HEK293 (cell line): Measurements from ENCODE around the gene PHKA2.
A peak's percentile ranks its signal among the peaks of the same experiment; 100 is the strongest.

Experiments used
- CTCF ChIA-PET: fragments of 350-600 bp; formaldehyde crosslinking; extraction: SDS; loops from one replicate; lab custom pipeline; 2021; ENCODE audit warnings: antibody characterized with exemption; lab: Yijun Ruan, JAX
- POLR2A ChIA-PET: fragments of 300-600 bp; formaldehyde crosslinking; extraction: SDS; loops from one replicate; lab custom pipeline; 2020; ENCODE audit warnings: antibody characterized with exemption, inconsistent platforms; lab: Yijun Ruan, JAX
- H3K27ac ChIP-seq: fragments of 200-500 bp; sonication (Bioruptor generic); 2 replicates; pipeline ENCODE4 v1.5.1; 2014; ENCODE audit warnings: low read depth, low read length, control low read depth, inconsistent platforms; ENCODE audit errors: extremely low read depth
- H3K36me3 ChIP-seq, 2 experiments: fragments of 200-500 bp in 1 of 2; sonication (Bioruptor generic) in 1 of 2; 1 replicate in 1 of 2; 2 replicates in 1 of 2; pipeline ENCODE4 v1.5.1; 2014 to 2017; ENCODE audit warnings: inconsistent platforms in 2 of 2, low read length in 2 of 2; ENCODE audit not compliant: control insufficient read depth in 2 of 2, insufficient read depth in 1 of 2
- H3K4me1 ChIP-seq: fragments of 200-500 bp; sonication (Bioruptor generic); 2 replicates; pipeline ENCODE4 v1.5.1; 2014; ENCODE audit warnings: mild to moderate bottlenecking, low read length, inconsistent platforms; ENCODE audit not compliant: control insufficient read depth, insufficient read depth
- H3K4me3 ChIP-seq: 2 replicates; pipeline ENCODE4 v1.5.1; 2011; ENCODE audit warnings: low read depth, mild to moderate bottlenecking, control low read depth, low read length, moderate library complexity
- H3K9me3 ChIP-seq: fragments of 200-500 bp; sonication (Bioruptor generic); 2 replicates; pipeline ENCODE4 v1.5.1; 2014; ENCODE audit warnings: low read depth, low read length, inconsistent platforms; ENCODE audit not compliant: control insufficient read depth, insufficient read depth
- BCL11A ChIP-seq: fragments of 450-650 bp; formaldehyde crosslinking; IDR thresholded peaks from 2 replicates; pipeline ENCODE4 v1.5.1; 2016; ENCODE audit warnings: low read depth, missing biosample characterization, missing genetic modification characterization
- GLI2 ChIP-seq: fragments of 450-650 bp; formaldehyde crosslinking; IDR thresholded peaks from 2 replicates; pipeline ENCODE4; 2017; ENCODE audit warnings: missing biosample characterization, missing genetic modification characterization, low read depth, borderline replicate concordance
- GLIS1 ChIP-seq: fragments of 450-650 bp; formaldehyde crosslinking; IDR thresholded peaks from 2 replicates; pipeline ENCODE4 v1.5.1; 2016; ENCODE audit warnings: missing biosample characterization, missing genetic modification characterization
- GLIS2 ChIP-seq: fragments of 450-650 bp; formaldehyde crosslinking; IDR thresholded peaks from 2 replicates; pipeline ENCODE4 v1.5.1; 2016; ENCODE audit warnings: missing biosample characterization, missing genetic modification characterization
- HOXC10 ChIP-seq: sonication (generic); formaldehyde crosslinking; IDR thresholded peaks from 2 replicates; pipeline ENCODE4 v1.8.1; 2023; ENCODE audit warnings: mild to moderate bottlenecking, missing genetic modification reagents
- KLF9 ChIP-seq: fragments of 450-650 bp; formaldehyde crosslinking; IDR thresholded peaks from 2 replicates; pipeline ENCODE4 v1.5.1; 2016; ENCODE audit warnings: missing biosample characterization, missing genetic modification characterization, low read depth
- SCRT2 ChIP-seq: fragments of 450-650 bp; formaldehyde crosslinking; IDR thresholded peaks from 2 replicates; pipeline ENCODE4 v1.5.1; 2016; ENCODE audit warnings: missing biosample characterization, missing genetic modification characterization
- SP2 ChIP-seq: fragments of 450-650 bp; formaldehyde crosslinking; IDR thresholded peaks from 2 replicates; pipeline ENCODE4 v1.5.1; 2016; ENCODE audit warnings: missing biosample characterization, missing genetic modification characterization
- ZBTB8A ChIP-seq: fragments of 450-650 bp; formaldehyde crosslinking; IDR thresholded peaks from 2 replicates; pipeline ENCODE4 v1.5.1; 2016; ENCODE audit warnings: missing biosample characterization, missing genetic modification characterization
- ZFP69B ChIP-seq: fragments of 450-650 bp; formaldehyde crosslinking; IDR thresholded peaks from 2 replicates; pipeline ENCODE4 v1.5.1; 2016; ENCODE audit warnings: missing biosample characterization, missing genetic modification characterization
- ZNF140 ChIP-seq: fragments of 450-650 bp; formaldehyde crosslinking; IDR thresholded peaks from 2 replicates; pipeline ENCODE4 v1.5.1; 2016; ENCODE audit warnings: missing biosample characterization, missing genetic modification characterization
- ZNF239 ChIP-seq: fragments of 450-650 bp; formaldehyde crosslinking; IDR thresholded peaks from 2 replicates; pipeline ENCODE4 v1.5.1; 2016; ENCODE audit warnings: missing biosample characterization, missing genetic modification characterization
- ZNF350 ChIP-seq: fragments of 450-650 bp; formaldehyde crosslinking; IDR thresholded peaks from 2 replicates; pipeline ENCODE4 v1.5.0; 2017; ENCODE audit warnings: missing biosample characterization, mild to moderate bottlenecking, missing genetic modification characterization
- ZNF433 ChIP-seq: fragments of 450-650 bp; formaldehyde crosslinking; IDR thresholded peaks from 2 replicates; pipeline ENCODE4 v1.5.1; 2016; ENCODE audit warnings: missing biosample characterization, missing genetic modification characterization, low read depth
- ZNF48 ChIP-seq: fragments of 450-650 bp; formaldehyde crosslinking; IDR thresholded peaks from 2 replicates; pipeline ENCODE4 v1.5.1; 2016; ENCODE audit warnings: missing biosample characterization, missing genetic modification characterization
- ZNF623 ChIP-seq: fragments of 450-650 bp; formaldehyde crosslinking; IDR thresholded peaks from 2 replicates; pipeline ENCODE4 v1.5.1; 2016; ENCODE audit warnings: missing biosample characterization, missing genetic modification characterization
- ZNF658 ChIP-seq: fragments of 450-650 bp; formaldehyde crosslinking; IDR thresholded peaks from 2 replicates; pipeline ENCODE4; 2016; ENCODE audit warnings: missing biosample characterization, missing genetic modification characterization
- ZNF677 ChIP-seq: fragments of 450-650 bp; IDR thresholded peaks from 2 replicates; pipeline ENCODE4 v1.5.0; 2018; ENCODE audit warnings: missing biosample characterization, mild to moderate bottlenecking, missing genetic modification characterization, moderate library complexity
- ZNF707 ChIP-seq: fragments of 450-650 bp; formaldehyde crosslinking; IDR thresholded peaks from 2 replicates; pipeline ENCODE4 v1.5.1; 2016; ENCODE audit warnings: missing biosample characterization, missing genetic modification characterization
- ZNF837 ChIP-seq: fragments of 450-650 bp; formaldehyde crosslinking; IDR thresholded peaks from 2 replicates; pipeline ENCODE4 v1.5.1; 2016; ENCODE audit warnings: missing biosample characterization, missing genetic modification characterization
- ZSCAN30 ChIP-seq: fragments of 450-650 bp; IDR thresholded peaks from 2 replicates; pipeline ENCODE4 v1.5.1; 2018; ENCODE audit warnings: missing biosample characterization, mild to moderate bottlenecking, missing genetic modification characterization, moderate library complexity
- TF ChIP-seq, protein P1 (sequence below): fragments of 450-650 bp; formaldehyde crosslinking; IDR thresholded peaks from 2 replicates; pipeline ENCODE4 v1.5.1; 2016; ENCODE audit warnings: missing biosample characterization, missing genetic modification characterization
- TF ChIP-seq, protein P2 (sequence below): fragments of 450-650 bp; formaldehyde crosslinking; IDR thresholded peaks from 2 replicates; pipeline ENCODE4 v1.5.1; 2016; ENCODE audit warnings: missing biosample characterization, missing genetic modification characterization
- TF ChIP-seq, protein P3 (sequence below): fragments of 450-650 bp; formaldehyde crosslinking; IDR thresholded peaks from 2 replicates; pipeline ENCODE4 v1.5.1; 2016; ENCODE audit warnings: missing biosample characterization, missing genetic modification characterization
- TF ChIP-seq, protein P4 (sequence below): fragments of 450-650 bp; formaldehyde crosslinking; IDR thresholded peaks from 2 replicates; pipeline ENCODE4 v1.5.1; 2017; ENCODE audit warnings: missing biosample characterization, missing genetic modification characterization

Gene PHKA2

DNA sequence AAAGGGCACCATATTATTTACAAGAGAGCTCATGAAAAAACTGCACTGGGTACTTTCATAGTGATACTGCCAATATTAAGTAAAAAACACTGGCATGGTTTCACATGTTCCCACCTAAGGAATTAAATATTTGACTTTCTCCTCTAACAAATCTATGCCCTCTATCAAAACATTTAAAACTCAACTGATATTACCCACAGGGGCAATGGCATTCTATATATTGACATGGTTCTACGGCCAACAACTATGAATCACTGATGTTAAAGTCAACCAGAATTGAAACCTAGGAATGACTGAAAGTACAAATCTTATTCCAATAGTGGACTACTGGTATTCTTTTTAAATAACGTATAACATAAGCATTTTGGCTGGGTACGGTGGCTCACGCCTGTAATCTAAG, 28.2 kb downstream of the PHKA2 start (continued):
- TF ChIP-seq GLIS2, result no peak
- no peak for TF ChIP-seq GLIS1 (tag by site-specific recombination)

DNA sequence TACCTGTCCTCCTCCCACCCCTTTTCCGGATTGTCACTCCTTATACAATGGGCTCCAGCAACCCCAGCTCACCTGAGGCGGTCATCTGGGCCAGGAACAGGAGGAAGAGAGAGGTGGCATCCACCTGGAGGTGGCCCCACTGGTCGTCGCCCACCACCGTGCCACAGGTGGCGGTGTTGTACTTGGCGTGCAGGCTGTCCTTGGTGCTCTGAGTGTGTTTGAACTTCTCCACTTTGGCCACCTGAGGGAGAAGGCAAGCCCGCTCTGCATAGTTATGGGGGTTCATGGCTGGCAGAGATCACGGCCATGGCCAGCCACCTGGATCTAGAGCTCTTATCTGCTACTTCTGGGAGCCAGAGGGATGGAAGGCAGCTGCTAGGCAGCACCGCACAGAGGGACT, 32.9 kb downstream of the PHKA2 start:
- Histone ChIP-seq H3K4me3 (no peak overlapping the region), H3K36me3 (peaks cover 4 to 22% of the 10 kb centered on the region in 2 experiments), H3K4me1 (no peaks in the 10 kb centered on the region), H3K27ac (no peak overlapping the region)
- POLR2A ChIA-PET, result no interaction called here
- CTCF ChIA-PET, result interaction anchor here (0.6 to 0.7 kb wide), 2 partner anchors 17 to 23 kb away, joined by 3 read pairs; no protein-coding TSS in a partner anchor
- TF ChIP-seq, protein P1, sequence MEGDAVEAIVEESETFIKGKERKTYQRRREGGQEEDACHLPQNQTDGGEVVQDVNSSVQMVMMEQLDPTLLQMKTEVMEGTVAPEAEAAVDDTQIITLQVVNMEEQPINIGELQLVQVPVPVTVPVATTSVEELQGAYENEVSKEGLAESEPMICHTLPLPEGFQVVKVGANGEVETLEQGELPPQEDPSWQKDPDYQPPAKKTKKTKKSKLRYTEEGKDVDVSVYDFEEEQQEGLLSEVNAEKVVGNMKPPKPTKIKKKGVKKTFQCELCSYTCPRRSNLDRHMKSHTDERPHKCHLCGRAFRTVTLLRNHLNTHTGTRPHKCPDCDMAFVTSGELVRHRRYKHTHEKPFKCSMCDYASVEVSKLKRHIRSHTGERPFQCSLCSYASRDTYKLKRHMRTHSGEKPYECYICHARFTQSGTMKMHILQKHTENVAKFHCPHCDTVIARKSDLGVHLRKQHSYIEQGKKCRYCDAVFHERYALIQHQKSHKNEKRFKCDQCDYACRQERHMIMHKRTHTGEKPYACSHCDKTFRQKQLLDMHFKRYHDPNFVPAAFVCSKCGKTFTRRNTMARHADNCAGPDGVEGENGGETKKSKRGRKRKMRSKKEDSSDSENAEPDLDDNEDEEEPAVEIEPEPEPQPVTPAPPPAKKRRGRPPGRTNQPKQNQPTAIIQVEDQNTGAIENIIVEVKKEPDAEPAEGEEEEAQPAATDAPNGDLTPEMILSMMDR (tag by site-specific recombination), result peak; percentile 59; the same call in 1 of the 2 replicates
- TF ChIP-seq ZNF658 (tag by site-specific recombination) (no peak), SCRT2 (0 out of 2 replicates have a peak, but pooled peaks have one; percentile 31), ZNF677 (tag by site-specific recombination) (no peak), ZNF837 (tag by site-specific recombination) (no peak), HOXC10 (CRISPR knock-in tag) (no peak)
- TF ChIP-seq, all 188 proteins: peak for 2
- H3K9me3 ChIP-seq, result no peaks in the 10 kb centered on the region

DNA sequence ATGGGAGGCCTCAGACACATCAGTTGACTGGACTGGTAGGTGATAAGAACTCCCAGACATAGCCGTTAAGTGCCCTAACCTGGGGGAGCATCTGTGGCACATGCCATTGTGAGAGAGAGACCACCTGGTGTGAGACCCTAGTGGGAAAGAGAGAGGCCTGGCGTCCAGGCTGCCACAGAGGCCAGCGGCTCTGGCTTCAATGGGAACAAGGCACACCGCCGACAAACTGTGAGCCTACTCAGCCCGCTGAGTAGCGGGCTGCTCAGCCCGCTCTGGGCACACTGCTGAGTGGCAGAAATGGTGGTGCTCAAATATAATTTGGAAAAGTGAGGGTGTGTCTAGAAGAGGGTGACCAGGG, 34.0 kb downstream of the PHKA2 start:
- peaks cover 4 to 22% of the 10 kb centered on the region in 2 experiments for H3K36me3 ChIP-seq
- CTCF ChIA-PET, result no interaction called here
- TF ChIP-seq ZBTB8A (tag by site-specific recombination), result peak; percentile 34; the same call in 1 of the 2 replicates
- no peak for TF ChIP-seq BCL11A (tag by site-specific recombination)
- no peak overlapping the region for H3K4me3 ChIP-seq
- H3K4me1 ChIP-seq, result no peaks in the 10 kb centered on the region
- H3K9me3 ChIP-seq, result no peaks in the 10 kb centered on the region
- H3K27ac ChIP-seq, result no peak overlapping the region
- POLR2A ChIA-PET, result no interaction called here

DNA sequence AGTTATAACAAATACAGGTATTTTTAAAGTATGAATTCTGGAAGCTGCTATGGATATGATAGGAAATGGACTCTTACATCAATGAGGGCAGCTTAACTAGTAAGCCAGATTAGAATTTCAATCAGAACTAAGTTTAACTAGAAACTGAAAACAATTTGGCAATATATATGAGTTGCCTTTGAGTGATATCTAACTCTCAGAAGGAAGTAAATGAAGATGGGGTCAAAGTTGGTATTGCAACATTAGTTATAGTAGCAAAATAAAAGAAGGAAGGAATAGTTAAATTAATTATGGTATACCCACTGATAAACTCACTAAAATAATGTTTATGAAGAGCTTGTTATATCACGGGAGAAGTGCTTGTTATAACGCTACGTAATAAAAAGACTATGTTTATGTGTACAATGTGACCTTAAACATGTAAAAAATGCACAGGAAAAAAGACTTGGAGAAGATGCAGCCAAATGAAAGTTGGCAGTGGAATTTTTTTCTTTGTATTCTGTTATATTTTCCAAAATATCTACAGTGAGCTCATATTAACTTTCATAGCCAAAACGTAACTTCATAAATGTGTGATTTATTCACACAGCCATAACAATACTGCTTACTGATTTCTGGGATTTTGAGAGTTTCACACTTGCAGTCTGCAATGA, 34.5 kb downstream of the PHKA2 start:
- CTCF ChIA-PET, result no interaction called here
- POLR2A ChIA-PET, result no interaction called here
- Histone ChIP-seq H3K4me1 (no peaks in the 10 kb centered on the region), H3K9me3 (no peaks in the 10 kb centered on the region), H3K36me3 (peaks cover 4 to 26% of the 10 kb centered on the region in 2 experiments), H3K4me3 (no peak overlapping the region), H3K27ac (no peak overlapping the region)
- TF ChIP-seq ZNF239 (tag by site-specific recombination) (no peak), ZNF707 (no peak), KLF9 (tag by site-specific recombination) (no peak), ZNF623 (tag by site-specific recombination) (no peak), SP2 (tag by site-specific recombination) (no peak), ZNF140 (tag by site-specific recombination) (no peak), ZNF350 (no peak), ZSCAN30 (no peak), GLI2 (tag by site-specific recombination) (no peak), ZFP69B (tag by site-specific recombination) (no peak), ZNF433 (tag by site-specific recombination) (no peak), ZNF48 (no peak)
- TF ChIP-seq, protein P2, sequence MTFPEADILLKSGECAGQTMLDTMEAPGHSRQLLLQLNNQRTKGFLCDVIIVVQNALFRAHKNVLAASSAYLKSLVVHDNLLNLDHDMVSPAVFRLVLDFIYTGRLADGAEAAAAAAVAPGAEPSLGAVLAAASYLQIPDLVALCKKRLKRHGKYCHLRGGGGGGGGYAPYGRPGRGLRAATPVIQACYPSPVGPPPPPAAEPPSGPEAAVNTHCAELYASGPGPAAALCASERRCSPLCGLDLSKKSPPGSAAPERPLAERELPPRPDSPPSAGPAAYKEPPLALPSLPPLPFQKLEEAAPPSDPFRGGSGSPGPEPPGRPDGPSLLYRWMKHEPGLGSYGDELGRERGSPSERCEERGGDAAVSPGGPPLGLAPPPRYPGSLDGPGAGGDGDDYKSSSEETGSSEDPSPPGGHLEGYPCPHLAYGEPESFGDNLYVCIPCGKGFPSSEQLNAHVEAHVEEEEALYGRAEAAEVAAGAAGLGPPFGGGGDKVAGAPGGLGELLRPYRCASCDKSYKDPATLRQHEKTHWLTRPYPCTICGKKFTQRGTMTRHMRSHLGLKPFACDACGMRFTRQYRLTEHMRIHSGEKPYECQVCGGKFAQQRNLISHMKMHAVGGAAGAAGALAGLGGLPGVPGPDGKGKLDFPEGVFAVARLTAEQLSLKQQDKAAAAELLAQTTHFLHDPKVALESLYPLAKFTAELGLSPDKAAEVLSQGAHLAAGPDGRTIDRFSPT (tag by site-specific recombination), result no peak
- TF ChIP-seq, protein P3, sequence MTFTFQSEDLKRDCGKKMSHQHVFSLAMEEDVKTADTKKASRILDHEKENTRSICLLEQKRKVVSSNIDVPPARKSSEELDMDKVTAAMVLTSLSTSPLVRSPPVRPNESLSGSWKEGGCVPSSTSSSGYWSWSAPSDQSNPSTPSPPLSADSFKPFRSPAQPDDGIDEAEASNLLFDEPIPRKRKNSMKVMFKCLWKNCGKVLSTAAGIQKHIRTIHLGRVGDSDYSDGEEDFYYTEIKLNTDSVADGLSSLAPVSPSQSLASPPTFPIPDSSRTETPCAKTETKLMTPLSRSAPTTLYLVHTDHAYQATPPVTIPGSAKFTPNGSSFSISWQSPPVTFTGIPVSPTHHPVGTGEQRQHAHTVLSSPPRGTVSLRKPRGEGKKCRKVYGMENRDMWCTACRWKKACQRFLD, result no peak
- TF ChIP-seq, protein P4, sequence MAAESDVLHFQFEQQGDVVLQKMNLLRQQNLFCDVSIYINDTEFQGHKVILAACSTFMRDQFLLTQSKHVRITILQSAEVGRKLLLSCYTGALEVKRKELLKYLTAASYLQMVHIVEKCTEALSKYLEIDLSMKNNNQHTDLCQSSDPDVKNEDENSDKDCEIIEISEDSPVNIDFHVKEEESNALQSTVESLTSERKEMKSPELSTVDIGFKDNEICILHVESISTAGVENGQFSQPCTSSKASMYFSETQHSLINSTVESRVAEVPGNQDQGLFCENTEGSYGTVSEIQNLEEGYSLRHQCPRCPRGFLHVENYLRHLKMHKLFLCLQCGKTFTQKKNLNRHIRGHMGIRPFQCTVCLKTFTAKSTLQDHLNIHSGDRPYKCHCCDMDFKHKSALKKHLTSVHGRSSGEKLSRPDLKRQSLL, result no peak
